ENCODE data around the gene BEAN1. TPM values are rescaled to one million over a fixed set of nuclear protein-coding genes. Genes with fewer than 3 reads are reported as not detected.

The BEAN1 gene
- total RNA-seq, 1 experiment from 2014 or later, result not detected

DNA sequence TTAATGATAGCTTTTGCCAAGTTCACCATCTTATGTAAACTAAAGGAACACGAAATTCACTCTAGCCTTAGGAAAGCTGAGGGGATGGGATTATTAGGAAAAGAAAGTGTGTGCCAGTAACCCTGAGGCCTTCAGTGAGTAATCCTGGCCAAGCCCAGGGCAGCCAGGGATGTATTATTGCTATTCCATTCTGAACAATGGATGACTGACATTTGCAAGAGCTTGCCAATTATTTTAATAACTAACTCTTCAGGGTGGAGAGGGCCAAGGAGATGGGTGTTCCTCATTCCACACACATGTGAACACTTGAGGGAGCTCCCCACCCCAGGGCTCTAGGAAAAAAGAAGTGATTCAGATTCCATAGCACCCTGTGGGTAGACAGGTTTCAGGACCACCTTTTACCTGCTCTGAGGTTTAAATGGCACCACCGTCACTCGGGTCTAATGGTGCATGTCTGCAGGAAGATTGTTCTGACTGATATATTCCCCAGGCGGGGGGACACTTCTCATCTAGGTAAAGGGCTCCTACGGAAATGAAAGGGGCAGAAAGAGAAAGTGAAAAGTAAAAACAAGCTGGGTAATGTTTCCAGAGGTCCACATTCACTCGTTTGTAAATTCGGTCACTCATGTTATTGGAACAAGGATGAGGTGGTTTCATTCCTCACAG is 81.3 kb downstream of the BEAN1 start:
- ATAC-seq (no peak), DNase-seq (ENCODE audit: low spot score) (no peak)
- H3K27me3 Mint-ChIP-seq (ENCODE audit: low read depth), result no peaks in the 10 kb centered on the region
- TF ChIP-seq CBFB (CRISPR knock-in tag; IDR thresholded peaks at IDR 0.05; ENCODE audit: low read depth), result no peak
- H3K9me3 Mint-ChIP-seq, result no peaks in the 10 kb centered on the region
- H3K27ac Mint-ChIP-seq, result no peak overlapping the region
- H3K36me3 Mint-ChIP-seq, result peaks cover under 1% of the 10 kb centered on the region; the same call in 1 of the 2 replicates
- H3K4me3 Mint-ChIP-seq, result no peak overlapping the region
- ChIA-PET POLR2A (no interaction called here), CTCF (interaction anchor here (1.2 kb wide), 1 partner anchor 81 kb away, joined by 3 read pairs; no protein-coding TSS in a partner anchor)
- H3K4me1 Mint-ChIP-seq, result peaks cover 27% of the 10 kb centered on the region

DNA sequence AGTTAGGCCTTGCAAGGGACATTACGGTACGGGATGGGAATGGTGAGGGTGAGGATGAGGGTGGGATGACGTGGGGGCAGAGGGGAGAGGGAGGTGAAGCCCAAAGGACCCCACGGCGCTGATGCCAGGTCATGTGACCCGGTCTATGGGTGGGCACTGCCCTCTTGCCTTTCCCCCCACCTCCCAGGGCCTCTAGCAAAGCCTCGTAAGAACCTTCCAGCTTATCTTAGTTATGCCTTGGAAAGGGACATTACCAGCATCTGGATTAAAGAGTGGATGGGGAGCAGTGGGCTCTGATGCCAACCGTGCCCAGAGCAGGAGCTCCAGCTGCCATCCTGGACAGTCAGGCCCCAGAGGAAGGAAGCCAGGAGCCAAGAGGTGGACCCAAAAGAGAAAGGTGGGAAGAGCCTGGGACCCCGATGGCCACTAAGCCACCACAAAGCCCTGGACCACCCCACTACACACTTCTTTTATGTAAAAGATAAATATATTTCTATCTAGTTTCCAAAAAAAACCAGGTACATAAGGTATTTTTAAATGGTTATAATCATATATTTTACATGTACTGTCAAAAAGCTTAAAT is 81.9 kb downstream of the BEAN1 start:
- peaks cover 27% of the 10 kb centered on the region for H3K4me1 Mint-ChIP-seq
- POLR2A ChIA-PET, result no interaction called here
- peaks cover 4% of the 10 kb centered on the region; the same call in 1 of the 2 replicates for H3K36me3 Mint-ChIP-seq
- H3K4me3 Mint-ChIP-seq, result no peak overlapping the region
- no peak for DNase-seq (ENCODE audit: low spot score)
- no peaks in the 10 kb centered on the region for H3K27me3 Mint-ChIP-seq (ENCODE audit: low read depth)
- CTCF ChIA-PET, result interaction anchor here (1.2 to 3.9 kb wide), 3 partner anchors 80 to 102 kb away, joined by 3 to 27 read pairs (median 21); no protein-coding TSS in a partner anchor
- no peak for ATAC-seq
- H3K27ac Mint-ChIP-seq, result no peak overlapping the region
- no peaks in the 10 kb centered on the region for H3K9me3 Mint-ChIP-seq
- TF ChIP-seq, protein P1, sequence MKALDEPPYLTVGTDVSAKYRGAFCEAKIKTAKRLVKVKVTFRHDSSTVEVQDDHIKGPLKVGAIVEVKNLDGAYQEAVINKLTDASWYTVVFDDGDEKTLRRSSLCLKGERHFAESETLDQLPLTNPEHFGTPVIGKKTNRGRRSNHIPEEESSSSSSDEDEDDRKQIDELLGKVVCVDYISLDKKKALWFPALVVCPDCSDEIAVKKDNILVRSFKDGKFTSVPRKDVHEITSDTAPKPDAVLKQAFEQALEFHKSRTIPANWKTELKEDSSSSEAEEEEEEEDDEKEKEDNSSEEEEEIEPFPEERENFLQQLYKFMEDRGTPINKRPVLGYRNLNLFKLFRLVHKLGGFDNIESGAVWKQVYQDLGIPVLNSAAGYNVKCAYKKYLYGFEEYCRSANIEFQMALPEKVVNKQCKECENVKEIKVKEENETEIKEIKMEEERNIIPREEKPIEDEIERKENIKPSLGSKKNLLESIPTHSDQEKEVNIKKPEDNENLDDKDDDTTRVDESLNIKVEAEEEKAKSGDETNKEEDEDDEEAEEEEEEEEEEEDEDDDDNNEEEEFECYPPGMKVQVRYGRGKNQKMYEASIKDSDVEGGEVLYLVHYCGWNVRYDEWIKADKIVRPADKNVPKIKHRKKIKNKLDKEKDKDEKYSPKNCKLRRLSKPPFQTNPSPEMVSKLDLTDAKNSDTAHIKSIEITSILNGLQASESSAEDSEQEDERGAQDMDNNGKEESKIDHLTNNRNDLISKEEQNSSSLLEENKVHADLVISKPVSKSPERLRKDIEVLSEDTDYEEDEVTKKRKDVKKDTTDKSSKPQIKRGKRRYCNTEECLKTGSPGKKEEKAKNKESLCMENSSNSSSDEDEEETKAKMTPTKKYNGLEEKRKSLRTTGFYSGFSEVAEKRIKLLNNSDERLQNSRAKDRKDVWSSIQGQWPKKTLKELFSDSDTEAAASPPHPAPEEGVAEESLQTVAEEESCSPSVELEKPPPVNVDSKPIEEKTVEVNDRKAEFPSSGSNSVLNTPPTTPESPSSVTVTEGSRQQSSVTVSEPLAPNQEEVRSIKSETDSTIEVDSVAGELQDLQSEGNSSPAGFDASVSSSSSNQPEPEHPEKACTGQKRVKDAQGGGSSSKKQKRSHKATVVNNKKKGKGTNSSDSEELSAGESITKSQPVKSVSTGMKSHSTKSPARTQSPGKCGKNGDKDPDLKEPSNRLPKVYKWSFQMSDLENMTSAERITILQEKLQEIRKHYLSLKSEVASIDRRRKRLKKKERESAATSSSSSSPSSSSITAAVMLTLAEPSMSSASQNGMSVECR (CRISPR knock-in tag; IDR thresholded peaks at IDR 0.05; ENCODE audit: borderline replicate concordance), result no peak
- no peak for TF ChIP-seq SMAD3 (CRISPR knock-in tag; IDR thresholded peaks at IDR 0.05; ENCODE audit: borderline replicate concordance)
- TF ChIP-seq, protein P2, sequence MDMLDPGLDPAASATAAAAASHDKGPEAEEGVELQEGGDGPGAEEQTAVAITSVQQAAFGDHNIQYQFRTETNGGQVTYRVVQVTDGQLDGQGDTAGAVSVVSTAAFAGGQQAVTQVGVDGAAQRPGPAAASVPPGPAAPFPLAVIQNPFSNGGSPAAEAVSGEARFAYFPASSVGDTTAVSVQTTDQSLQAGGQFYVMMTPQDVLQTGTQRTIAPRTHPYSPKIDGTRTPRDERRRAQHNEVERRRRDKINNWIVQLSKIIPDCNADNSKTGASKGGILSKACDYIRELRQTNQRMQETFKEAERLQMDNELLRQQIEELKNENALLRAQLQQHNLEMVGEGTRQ (CRISPR knock-in tag; IDR thresholded peaks at IDR 0.05), result no peak
- TF ChIP-seq, protein P3, sequence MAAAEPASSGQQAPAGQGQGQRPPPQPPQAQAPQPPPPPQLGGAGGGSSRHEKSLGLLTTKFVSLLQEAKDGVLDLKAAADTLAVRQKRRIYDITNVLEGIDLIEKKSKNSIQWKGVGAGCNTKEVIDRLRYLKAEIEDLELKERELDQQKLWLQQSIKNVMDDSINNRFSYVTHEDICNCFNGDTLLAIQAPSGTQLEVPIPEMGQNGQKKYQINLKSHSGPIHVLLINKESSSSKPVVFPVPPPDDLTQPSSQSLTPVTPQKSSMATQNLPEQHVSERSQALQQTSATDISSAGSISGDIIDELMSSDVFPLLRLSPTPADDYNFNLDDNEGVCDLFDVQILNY (CRISPR knock-in tag; IDR thresholded peaks at IDR 0.05), result no peak
- TF ChIP-seq, protein P4, sequence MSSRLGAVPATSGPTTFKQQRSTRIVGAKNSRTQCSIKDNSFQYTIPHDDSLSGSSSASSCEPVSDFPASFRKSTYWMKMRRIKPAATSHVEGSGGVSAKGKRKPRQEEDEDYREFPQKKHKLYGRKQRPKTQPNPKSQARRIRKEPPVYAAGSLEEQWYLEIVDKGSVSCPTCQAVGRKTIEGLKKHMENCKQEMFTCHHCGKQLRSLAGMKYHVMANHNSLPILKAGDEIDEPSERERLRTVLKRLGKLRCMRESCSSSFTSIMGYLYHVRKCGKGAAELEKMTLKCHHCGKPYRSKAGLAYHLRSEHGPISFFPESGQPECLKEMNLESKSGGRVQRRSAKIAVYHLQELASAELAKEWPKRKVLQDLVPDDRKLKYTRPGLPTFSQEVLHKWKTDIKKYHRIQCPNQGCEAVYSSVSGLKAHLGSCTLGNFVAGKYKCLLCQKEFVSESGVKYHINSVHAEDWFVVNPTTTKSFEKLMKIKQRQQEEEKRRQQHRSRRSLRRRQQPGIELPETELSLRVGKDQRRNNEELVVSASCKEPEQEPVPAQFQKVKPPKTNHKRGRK (CRISPR knock-in tag; IDR thresholded peaks at IDR 0.05; ENCODE audit: borderline replicate concordance), result no peak
- TF ChIP-seq, protein P5, sequence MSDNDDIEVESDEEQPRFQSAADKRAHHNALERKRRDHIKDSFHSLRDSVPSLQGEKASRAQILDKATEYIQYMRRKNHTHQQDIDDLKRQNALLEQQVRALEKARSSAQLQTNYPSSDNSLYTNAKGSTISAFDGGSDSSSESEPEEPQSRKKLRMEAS (CRISPR knock-in tag; IDR thresholded peaks at IDR 0.05), result no peak
- no peak for TF ChIP-seq ZNF232 (CRISPR knock-in tag; IDR thresholded peaks at IDR 0.05)
- TF ChIP-seq TCF7 (CRISPR knock-in tag; IDR thresholded peaks at IDR 0.05; ENCODE audit: low read depth), result no peak
- TF ChIP-seq, protein P6, sequence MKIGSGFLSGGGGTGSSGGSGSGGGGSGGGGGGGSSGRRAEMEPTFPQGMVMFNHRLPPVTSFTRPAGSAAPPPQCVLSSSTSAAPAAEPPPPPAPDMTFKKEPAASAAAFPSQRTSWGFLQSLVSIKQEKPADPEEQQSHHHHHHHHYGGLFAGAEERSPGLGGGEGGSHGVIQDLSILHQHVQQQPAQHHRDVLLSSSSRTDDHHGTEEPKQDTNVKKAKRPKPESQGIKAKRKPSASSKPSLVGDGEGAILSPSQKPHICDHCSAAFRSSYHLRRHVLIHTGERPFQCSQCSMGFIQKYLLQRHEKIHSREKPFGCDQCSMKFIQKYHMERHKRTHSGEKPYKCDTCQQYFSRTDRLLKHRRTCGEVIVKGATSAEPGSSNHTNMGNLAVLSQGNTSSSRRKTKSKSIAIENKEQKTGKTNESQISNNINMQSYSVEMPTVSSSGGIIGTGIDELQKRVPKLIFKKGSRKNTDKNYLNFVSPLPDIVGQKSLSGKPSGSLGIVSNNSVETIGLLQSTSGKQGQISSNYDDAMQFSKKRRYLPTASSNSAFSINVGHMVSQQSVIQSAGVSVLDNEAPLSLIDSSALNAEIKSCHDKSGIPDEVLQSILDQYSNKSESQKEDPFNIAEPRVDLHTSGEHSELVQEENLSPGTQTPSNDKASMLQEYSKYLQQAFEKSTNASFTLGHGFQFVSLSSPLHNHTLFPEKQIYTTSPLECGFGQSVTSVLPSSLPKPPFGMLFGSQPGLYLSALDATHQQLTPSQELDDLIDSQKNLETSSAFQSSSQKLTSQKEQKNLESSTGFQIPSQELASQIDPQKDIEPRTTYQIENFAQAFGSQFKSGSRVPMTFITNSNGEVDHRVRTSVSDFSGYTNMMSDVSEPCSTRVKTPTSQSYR (CRISPR knock-in tag; IDR thresholded peaks at IDR 0.05), result no peak
- no peak for TF ChIP-seq ETV6 (CRISPR knock-in tag; IDR thresholded peaks at IDR 0.05)
- TF ChIP-seq KAT7 (CRISPR knock-in tag; IDR thresholded peaks at IDR 0.05; ENCODE audit: borderline replicate concordance), result no peak
- no peak for TF ChIP-seq PRRX2 (CRISPR knock-in tag; IDR thresholded peaks at IDR 0.05)
- TF ChIP-seq ZNF121 (CRISPR knock-in tag; IDR thresholded peaks at IDR 0.05), result no peak
- TF ChIP-seq, protein P7, sequence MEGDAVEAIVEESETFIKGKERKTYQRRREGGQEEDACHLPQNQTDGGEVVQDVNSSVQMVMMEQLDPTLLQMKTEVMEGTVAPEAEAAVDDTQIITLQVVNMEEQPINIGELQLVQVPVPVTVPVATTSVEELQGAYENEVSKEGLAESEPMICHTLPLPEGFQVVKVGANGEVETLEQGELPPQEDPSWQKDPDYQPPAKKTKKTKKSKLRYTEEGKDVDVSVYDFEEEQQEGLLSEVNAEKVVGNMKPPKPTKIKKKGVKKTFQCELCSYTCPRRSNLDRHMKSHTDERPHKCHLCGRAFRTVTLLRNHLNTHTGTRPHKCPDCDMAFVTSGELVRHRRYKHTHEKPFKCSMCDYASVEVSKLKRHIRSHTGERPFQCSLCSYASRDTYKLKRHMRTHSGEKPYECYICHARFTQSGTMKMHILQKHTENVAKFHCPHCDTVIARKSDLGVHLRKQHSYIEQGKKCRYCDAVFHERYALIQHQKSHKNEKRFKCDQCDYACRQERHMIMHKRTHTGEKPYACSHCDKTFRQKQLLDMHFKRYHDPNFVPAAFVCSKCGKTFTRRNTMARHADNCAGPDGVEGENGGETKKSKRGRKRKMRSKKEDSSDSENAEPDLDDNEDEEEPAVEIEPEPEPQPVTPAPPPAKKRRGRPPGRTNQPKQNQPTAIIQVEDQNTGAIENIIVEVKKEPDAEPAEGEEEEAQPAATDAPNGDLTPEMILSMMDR (IDR thresholded peaks at IDR 0.05), result no peak
- TF ChIP-seq, protein P8, sequence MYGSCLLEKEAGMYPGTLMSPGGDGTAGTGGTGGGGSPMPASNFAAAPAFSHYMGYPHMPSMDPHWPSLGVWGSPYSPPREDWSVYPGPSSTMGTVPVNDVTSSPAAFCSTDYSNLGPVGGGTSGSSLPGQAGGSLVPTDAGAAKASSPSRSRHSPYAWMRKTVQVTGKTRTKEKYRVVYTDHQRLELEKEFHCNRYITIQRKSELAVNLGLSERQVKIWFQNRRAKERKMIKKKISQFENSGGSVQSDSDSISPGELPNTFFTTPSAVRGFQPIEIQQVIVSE (CRISPR knock-in tag; IDR thresholded peaks at IDR 0.05; ENCODE audit: borderline replicate concordance), result no peak
- TF ChIP-seq, protein P9, sequence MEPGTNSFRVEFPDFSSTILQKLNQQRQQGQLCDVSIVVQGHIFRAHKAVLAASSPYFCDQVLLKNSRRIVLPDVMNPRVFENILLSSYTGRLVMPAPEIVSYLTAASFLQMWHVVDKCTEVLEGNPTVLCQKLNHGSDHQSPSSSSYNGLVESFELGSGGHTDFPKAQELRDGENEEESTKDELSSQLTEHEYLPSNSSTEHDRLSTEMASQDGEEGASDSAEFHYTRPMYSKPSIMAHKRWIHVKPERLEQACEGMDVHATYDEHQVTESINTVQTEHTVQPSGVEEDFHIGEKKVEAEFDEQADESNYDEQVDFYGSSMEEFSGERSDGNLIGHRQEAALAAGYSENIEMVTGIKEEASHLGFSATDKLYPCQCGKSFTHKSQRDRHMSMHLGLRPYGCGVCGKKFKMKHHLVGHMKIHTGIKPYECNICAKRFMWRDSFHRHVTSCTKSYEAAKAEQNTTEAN (CRISPR knock-in tag; IDR thresholded peaks at IDR 0.05), result no peak
- no peak for TF ChIP-seq JUN (CRISPR knock-in tag; IDR thresholded peaks at IDR 0.05)

All from WTC11 (cell line).